ENCODE data around the gene POU4F1.

DNA sequence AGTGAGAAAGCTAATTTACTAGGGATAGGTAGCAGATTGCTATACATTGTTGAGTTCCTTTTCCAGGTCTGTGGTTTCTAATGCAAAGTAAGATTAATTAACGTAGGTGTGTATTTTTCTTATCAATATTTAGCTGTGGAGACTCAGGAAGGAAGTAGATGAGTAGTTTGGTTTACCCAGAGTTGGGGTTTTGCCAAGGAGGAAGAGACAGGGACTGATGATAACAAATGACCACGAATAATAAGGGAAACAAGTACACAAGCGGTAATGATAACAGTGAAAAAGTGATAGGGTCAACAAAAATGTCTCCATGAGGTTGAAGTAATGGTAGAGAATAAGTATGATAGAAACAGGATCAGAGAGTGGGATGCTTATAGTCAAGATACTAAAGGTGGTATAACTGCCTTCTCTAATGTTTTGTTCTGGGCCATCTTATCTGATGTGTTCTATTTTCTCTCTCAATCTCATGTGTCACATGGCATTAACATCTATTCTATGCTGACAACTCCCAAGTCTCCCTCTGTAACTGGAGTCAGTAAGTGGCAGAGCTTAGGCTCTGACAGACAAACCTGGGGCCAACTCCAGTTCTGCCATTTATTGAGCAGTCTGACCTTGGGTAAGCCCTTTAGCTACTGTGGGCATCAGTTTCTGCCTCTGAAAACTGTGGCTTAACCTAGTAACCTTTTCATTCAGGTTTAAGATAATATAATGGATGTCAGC is 46.8 kb upstream of the POU4F1 start:
- TF ChIP-seq, protein P1, sequence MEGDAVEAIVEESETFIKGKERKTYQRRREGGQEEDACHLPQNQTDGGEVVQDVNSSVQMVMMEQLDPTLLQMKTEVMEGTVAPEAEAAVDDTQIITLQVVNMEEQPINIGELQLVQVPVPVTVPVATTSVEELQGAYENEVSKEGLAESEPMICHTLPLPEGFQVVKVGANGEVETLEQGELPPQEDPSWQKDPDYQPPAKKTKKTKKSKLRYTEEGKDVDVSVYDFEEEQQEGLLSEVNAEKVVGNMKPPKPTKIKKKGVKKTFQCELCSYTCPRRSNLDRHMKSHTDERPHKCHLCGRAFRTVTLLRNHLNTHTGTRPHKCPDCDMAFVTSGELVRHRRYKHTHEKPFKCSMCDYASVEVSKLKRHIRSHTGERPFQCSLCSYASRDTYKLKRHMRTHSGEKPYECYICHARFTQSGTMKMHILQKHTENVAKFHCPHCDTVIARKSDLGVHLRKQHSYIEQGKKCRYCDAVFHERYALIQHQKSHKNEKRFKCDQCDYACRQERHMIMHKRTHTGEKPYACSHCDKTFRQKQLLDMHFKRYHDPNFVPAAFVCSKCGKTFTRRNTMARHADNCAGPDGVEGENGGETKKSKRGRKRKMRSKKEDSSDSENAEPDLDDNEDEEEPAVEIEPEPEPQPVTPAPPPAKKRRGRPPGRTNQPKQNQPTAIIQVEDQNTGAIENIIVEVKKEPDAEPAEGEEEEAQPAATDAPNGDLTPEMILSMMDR (IDR thresholded peaks at IDR 0.05) = no peak
- no peak for TF ChIP-seq POLR2A (IDR thresholded peaks at IDR 0.05)

Data from adrenal gland (tissue), 5 donors.